ENCODE results near the gene DENND11. TPM values are rescaled to one million over a fixed set of nuclear protein-coding genes. Genes with fewer than 3 reads are reported as not detected.

The DENND11 gene, protein sequence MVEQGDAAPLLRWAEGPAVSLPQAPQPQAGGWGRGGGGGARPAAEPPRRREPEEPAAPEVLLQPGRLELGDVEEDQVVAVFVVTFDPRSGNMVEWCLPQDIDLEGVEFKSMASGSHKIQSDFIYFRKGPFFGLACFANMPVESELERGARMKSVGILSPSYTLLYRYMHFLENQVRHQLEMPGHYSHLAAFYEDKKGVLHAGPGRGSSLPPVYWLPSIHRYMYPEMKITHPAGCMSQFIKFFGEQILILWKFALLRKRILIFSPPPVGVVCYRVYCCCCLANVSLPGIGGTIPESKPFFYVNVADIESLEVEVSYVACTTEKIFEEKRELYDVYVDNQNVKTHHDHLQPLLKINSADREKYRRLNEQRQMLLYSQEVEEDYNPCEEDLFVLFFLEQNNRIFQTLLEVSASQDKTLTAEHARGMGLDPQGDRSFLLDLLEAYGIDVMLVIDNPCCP
- 5.7 and 7.5 TPM in 2 replicates for total RNA-seq (2014; rRNA removed; shearing (Covaris generic))

DNA sequence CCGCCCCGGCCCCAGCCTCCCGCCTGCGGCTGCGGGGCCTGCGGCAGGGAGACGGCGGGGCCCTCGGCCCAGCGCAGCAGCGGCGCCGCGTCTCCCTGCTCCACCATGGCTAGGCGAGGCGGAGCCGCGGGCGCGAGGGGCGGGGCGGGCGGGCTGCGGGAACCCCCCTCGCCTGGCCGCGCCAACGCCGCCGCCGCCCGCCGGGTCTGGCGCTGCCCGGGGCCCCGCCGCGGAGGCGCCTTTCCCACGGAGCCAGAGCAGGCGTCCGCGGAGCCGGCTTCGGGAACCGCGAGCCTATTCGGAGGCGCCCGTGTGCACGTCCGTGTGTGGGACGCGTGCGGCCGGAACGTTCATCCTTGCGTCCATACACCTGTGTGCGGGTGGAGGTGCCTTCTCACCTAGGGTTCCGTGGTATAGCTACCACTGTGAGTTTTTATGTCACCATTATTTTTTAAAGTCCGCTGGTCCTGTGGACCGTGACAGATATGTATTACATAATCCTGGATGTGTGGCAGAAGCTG lies at the start of gene DENND11:
TSS of gene DENND11 (minus strand) at position 120 of the 521 bp plus-strand sequence. CDS start at position 107, 13 bp downstream.

DNA sequence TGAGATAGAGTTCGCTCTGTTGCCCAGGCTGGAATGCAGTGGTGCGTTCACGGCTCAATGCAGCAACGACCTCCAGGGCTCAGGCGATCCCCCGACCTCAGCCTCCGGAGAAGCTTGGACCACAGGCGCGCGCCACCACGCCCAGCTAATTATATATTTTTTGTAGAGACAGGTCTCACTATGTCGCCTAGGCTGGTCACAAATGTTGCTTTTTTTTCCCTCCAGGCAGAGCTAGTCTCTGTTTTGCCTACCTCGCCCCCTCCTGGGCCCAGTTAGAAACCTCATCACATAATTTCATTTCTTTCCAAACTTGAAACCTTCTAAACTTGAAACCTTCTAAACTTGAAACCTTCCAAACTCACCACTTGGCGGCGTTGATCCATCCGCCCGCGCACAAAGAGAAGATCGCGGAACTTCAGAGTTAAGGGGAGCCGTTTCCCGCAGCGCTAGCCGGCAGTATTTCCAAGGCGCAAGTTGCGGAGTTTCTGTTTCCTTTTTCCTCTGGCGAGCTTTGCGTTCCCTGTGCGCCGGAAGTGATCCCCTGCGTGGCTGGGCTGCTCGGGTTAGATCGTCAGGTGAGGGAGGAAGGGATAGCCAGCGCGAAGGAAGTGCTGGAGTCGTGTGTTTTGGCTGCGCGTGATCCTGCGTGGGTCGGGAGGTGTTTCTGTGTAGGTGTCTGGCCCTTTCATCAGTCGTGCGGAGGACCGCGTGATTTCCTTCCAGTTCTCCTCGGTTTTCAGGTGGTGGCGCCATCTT lies 36.0 kb upstream of the DENND11 start, which contains the start of gene SSBP1:
TSS of gene SSBP1 (plus strand) at position 523 of the 756 bp plus-strand sequence. CDS start 809 bp downstream, outside the sequence.

DNA sequence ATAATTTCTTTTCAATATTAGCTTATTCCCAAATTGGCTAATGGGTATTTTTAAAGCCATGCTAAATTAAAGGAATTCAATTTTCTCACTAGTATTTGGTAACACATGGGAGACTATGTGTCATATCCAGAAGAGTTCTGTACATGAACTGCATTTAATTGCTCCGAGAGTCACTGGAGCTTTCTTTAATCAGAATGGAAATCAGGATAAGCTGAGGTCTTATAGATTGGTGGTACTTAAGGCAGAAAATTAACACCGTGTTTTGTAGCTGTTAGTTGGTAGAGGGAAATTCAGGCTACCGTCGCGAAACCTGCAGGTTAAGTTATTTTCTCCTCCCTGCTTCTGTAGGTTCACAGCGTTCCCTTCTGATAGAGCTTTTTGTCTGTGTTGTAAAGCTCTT lies 6.4 kb upstream of the DENND11 start, which contains the start of gene WEE2:
TSS of gene WEE2 (plus strand) at position 3 of the 400 bp plus-strand sequence. CDS start 406 bp downstream, outside the sequence.

Small RNA genes within 50 kb of the gene (small RNA-seq; reads per million reads assigned to genes)
- not detected for gene RNU1-82P

Other genes with a start within 250 kb of the DENND11 start
- gene AGK, start 150.8 kb downstream of the DENND11 start, total RNA-seq (2014; rRNA removed; shearing (Covaris generic)): 52.4 and 62.2 TPM in 2 replicates
- gene WEE2, start 6.2 kb upstream of the DENND11 start, total RNA-seq (2014; rRNA removed; shearing (Covaris generic)): not detected in 2 replicates
- gene SSBP1, start 36.2 kb upstream of the DENND11 start, total RNA-seq (2014; rRNA removed; shearing (Covaris generic)): 389 and 487 TPM in 2 replicates
- 0.11 and 0.16 TPM in 2 replicates for gene TAS2R3, start 61.9 kb upstream of the DENND11 start, total RNA-seq (2014; rRNA removed; shearing (Covaris generic))
- 0.05 and 0.19 TPM in 2 replicates for gene TAS2R4, start 74.5 kb upstream of the DENND11 start, total RNA-seq (2014; rRNA removed; shearing (Covaris generic))
- not detected in 2 replicates for gene TAS2R5, start 88.1 kb upstream of the DENND11 start, total RNA-seq (2014; rRNA removed; shearing (Covaris generic))
- gene PRSS37, start 139.3 kb upstream of the DENND11 start, total RNA-seq (2014; rRNA removed; shearing (Covaris generic)): not detected in 2 replicates
- gene OR9A4, start 214.2 kb upstream of the DENND11 start, total RNA-seq (2014; rRNA removed; shearing (Covaris generic)): not detected in 2 replicates
- gene CLEC5A, start 244.8 kb upstream of the DENND11 start, total RNA-seq (2014; rRNA removed; shearing (Covaris generic)): not detected in 2 replicates

Data from A375 (cell line).